Erythroblast (primary cell): ENCODE results near the gene PRR11.

ENCODE experiments used
- GATA1 ChIP-seq: IDR thresholded peaks from 2 replicates; pipeline ENCODE4 v1.6.1; 2011; ENCODE audit warnings: low read depth, mild to moderate bottlenecking, control low read depth, low read length, moderate library complexity
- POLR2A ChIP-seq: IDR thresholded peaks from 2 replicates; pipeline ENCODE4 v1.6.1; 2011; ENCODE audit warnings: mild to moderate bottlenecking, low read length

DNA sequence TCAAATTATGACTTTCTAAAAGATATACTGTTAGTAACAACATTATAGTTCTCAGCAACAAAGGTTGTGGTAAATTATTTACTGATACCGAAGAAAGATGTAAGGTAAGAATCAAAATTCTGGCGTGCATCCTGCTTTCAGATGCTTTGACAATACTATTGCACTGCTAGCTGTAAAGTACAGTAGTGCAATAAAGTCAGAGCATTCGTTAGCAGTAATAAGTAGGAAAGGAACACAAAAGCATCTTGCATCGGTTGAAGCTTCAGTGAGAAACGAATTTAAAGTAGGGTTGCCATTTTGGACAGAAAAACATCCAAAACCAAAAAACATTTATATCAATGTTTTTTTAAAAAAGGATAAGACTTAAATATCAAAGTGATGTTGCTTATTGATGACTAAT is 4.5 kb upstream of the PRR11 start:
- TF ChIP-seq POLR2A = no peak
- TF ChIP-seq GATA1 = no peak
